Measurements from ENCODE around the gene BCAS2.

- no peak for TF ChIP-seq CTCF (conservative IDR thresholded peaks at IDR 0.05; ENCODE audit: low read depth in 2 of 2)
- no peak for TF ChIP-seq CREB1 (CRISPR knock-in tag; IDR thresholded peaks at IDR 0.05; ENCODE audit: low read depth)
- no peak for TF ChIP-seq REST (IDR thresholded peaks at IDR 0.05; ENCODE audit: unreplicated experiment)
- TF ChIP-seq POLR2AphosphoS5 (IDR thresholded peaks at IDR 0.05; ENCODE audit: low read depth), result no peak
- TF ChIP-seq EZH2 (IDR thresholded peaks at IDR 0.05; ENCODE audit: low read depth, unreplicated experiment), result no peak
- TF ChIP-seq ZNF331 (CRISPR knock-in tag; IDR thresholded peaks at IDR 0.05; ENCODE audit: low read depth), result no peak
- TF ChIP-seq EZH2phosphoT487 (IDR thresholded peaks at IDR 0.05; ENCODE audit: unreplicated experiment), result no peak
- no peak for TF ChIP-seq ETS1 (IDR thresholded peaks at IDR 0.05)
- no peak for TF ChIP-seq NANOG (IDR thresholded peaks at IDR 0.05; ENCODE audit: borderline replicate concordance)
- TF ChIP-seq JUNB (IDR thresholded peaks at IDR 0.05; ENCODE audit: unreplicated experiment), result no peak
- no peak for TF ChIP-seq ZNF114 (CRISPR knock-in tag; IDR thresholded peaks at IDR 0.05)
Measured at GRCh38 chr1:114535401-114535800, 46.0 kb downstream of the BCAS2 start.

All from GM23338 (cell line).